Ureter (tissue), 1 donor: ENCODE measurements around the gene PPP1R10. TPM values are rescaled to one million over a fixed set of nuclear protein-coding genes. Genes with fewer than 3 reads are reported as not detected.
"Not testable (repeated sequence)": the region's sequence is repeated elsewhere in the genome, so short reads cannot be mapped to it uniquely, and the experiment has no call there.

Experiments
- DNase-seq: peaks from one replicate; pipeline ENCODE4 v3.0.0-alpha.2; 2020; ENCODE audit warnings: low spot score
- total RNA-seq: library from RNA; stranded (reverse); gene quantifications from one replicate; pipeline ENCODE4 v1.2.4, GENCODE V29; 2023
- donor health status: DM: yes; HTN: yes; CAD: no.

PPP1R10 gene
- 93.7 TPM for total RNA-seq

DNA sequence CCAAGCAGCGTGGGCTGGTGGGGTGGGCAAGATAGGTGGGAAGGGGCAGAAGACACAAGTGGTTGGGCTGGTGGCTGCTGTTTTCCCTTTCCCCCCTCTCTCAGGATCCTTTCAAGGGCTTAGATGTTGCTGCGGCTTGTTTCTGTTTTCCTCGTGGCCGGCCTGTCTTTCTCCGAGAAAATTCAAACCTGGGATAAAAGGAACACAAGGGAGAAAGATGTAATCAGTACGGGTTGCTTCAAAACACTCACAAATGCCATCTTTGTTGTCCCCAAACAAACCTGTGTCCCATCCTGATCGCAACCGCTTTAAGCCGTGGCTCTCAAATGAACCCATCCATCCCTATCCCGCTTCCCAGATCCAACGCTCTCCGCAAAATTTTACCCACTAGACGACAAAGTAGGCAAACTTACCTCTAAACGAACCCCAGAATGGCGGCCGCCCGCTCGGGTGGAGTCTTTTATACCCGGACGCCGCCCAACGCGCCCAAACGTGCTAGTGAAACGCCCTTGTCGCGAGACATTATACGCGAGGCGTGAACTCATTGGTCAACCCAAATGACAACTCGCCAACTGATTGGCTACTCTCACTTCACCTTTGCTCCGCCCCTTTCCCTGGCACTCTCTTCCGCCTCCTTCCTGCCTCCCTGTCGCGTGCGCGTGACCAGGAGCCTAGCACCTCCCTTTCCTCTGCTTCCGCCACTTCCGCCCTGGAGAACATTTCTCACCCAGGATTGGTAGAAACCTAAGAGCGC, at the start of gene PPP1R10:
PPP1R10 (minus strand) TSS at position 433 of the 754 bp plus-strand sequence. CDS start 7,299 bp downstream, outside the sequence.
- DNase-seq: peak; percentile 99

DNA sequence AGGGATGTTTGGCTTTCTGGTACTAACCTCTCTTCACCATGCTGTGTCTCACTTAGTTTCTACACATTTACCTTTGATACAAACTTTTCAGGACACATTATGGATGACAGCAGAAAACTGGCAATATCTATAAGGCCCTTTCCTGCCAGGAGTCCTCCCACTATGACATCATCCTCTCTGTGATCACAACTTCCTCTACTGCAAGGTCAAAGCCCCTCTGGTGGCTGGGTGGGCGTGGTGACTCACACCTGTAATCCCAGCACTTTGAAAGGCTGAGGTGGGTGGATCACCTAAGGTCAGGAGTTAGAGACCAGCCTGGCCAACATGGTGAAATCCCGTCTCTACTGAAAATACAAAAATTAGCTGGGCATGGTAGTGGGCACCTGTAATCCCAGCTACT, 49.3 kb upstream of the PPP1R10 start:
- not testable (repeated sequence) for DNase-seq

DNA sequence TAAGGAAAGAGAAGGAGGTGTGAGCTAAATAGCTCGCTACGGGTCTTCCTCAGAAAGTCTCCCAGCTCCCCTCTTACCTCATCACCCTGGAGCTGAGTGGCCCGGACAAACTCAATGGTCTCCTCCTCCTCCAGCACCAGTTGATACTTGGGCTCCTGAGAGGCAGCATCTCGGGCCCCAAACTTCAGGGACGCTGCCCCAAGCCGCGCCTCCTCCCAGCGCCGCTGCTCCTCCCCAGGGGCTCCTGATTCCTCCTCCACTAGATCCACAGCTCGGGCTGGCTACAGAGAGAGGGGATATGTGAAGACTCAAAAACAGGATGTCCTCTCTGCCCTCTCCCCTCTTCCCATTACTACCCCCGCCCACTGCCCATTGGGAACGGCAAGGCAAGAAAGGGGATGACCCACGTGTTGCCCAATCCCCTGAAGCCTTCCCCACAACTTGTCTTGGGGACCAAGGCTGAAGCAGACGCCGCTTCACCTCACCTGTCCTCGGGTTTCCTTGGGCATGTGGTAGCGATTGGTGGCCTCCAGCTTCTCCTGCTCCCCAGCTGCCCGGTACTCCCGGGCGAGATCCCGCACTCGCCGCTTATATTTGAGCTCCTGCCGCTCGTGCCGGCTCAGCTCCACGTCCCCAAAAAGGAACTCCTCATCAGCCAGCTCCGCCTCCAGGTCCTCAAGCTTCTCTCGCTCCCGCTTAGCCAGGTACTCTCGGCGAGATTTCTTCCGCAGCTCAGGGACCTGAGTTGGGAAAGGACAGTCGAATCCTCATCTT, 48.1 kb upstream of the PPP1R10 start:
- DNase-seq: no peak

DNA sequence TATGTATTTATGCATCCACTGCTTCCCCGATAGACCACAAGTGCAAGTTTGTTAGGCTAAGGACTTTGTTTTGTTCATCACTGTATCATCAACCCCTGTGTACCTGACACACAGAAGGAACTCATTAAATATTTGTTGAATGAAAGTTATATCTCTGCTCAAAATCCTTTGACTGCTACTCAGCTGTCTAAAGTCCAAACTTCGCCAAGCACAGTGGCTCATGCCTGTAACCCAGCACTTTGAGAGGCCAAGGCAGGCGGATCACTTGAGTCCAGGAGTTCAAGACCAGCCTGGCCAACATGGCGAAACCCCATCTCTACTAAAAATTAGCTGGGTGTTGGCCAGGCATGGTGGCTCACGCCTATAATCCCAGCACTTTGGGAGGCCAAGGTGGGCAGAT, 40.9 kb upstream of the PPP1R10 start:
- not testable (repeated sequence) for DNase-seq

DNA sequence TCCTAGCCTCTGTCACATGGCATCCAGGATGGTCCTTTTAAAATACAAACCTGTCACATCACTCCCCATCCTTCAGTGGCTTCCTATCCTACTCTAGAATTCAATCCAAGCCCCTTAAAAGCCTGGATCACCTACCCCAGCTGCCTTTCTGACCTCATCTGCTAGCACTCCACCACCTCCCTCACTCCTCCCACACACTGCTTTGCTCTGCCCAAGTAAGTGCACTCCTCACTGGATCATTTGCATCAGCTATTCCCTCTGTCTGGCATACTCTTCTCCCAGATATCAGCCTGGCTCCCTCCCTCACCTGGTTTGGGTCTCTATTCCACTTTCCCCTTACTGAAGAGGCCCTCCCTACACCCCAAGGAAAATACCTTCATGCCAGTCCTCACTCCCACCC, 40.4 kb upstream of the PPP1R10 start:
- DNase-seq: no peak

DNA sequence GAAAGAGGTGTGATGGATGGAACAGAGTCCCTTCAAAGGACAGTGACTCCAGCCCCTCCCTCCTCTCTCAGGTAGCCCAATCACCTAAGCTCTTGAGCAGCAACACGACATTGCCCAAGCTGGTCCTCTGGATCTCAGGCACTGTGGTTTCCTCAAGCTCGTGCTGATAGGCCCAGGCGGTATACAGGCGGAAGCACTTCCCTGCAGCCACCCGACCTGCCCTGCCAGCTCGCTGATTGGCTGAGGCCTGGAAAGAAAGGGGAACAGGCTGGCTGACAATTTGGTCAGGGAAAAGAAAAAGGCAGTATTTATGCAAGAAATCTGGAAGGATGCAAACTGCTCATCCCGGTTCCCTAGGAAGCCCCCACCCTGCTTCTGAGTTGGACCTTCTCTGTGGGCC, 39.5 kb upstream of the PPP1R10 start:
- DNase-seq: no peak

DNA sequence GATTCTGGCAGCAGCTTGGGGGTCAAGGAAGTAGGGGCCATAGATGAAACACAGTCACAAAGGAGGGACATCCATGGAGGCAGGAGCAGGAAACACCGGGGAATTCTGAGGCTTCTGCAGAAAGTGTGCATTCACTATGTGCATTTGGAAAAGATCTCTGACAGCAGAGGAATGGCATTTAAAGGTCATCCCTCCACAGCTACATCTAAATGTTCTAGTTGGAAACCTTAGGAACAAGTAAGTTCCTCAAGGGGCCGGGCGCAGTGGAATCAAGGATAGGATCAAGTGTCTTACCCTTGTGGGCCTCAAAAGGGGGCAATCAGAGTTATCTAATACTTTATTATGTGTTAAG, 38.7 kb upstream of the PPP1R10 start:
- DNase-seq: no peak

DNA sequence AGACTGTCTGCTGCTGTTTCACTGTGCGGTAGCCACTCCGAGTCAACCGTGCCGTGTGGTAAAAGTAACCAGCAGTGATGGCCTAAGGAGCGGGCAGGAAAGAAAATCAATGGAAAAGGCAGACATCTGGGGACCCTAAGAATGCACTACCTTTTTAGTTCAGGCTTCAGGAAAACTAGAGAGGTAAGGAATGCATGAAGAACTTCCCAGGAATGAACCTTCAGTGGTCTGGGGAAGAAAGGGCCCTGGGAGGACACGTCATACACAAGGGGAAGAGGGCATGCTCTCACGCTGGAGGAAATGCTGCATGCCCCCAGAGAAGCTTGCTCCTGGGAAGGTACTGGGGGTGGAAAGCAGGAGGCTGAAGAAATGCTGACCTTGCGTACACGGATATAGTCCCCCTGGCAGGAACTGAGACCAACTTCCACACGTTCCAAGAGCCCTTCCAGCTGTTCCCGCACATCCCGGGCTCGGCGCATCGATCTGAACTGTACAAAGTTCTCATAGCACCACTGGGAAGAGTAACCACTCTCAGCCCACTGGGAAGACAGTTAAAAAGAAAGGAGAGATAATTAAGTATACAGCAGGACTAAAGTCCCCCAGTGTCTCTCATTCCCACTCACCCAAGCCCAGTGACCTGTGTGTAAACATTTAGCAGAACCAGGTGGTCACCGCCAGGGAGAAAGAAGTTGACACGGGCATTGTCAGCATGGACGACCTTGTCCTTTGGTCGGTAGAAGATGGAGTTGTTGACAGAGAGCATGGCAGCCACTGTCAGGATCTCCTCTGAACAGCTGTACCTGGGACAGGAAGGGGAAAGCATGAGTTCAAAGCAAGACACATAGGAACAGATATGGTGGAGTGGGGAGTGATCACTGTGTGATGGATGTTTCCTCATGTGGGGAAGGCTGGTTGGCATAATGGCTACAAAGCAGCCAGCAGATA, 38.0 kb upstream of the PPP1R10 start:
- no peak for DNase-seq

DNA sequence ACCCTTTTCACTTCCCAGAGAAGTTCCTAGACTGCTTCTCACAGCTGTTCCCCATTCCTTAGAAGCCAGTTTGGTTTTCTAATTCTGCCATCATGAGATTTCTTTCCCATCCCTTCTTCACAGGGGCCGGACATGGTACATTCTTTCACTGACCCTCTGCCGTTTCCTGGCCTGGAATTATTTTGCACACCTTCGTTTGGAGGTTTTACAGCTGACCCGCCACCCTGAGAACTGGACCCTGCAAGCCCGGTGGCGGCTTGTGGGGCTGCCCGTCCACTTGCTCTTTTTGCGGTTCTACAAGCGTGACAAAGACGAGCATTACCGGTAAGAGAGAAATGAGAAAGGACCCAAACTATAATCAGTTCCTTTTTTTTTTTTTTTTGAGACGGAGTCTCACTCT, 34.1 kb upstream of the PPP1R10 start:
- no peak for DNase-seq

DNA sequence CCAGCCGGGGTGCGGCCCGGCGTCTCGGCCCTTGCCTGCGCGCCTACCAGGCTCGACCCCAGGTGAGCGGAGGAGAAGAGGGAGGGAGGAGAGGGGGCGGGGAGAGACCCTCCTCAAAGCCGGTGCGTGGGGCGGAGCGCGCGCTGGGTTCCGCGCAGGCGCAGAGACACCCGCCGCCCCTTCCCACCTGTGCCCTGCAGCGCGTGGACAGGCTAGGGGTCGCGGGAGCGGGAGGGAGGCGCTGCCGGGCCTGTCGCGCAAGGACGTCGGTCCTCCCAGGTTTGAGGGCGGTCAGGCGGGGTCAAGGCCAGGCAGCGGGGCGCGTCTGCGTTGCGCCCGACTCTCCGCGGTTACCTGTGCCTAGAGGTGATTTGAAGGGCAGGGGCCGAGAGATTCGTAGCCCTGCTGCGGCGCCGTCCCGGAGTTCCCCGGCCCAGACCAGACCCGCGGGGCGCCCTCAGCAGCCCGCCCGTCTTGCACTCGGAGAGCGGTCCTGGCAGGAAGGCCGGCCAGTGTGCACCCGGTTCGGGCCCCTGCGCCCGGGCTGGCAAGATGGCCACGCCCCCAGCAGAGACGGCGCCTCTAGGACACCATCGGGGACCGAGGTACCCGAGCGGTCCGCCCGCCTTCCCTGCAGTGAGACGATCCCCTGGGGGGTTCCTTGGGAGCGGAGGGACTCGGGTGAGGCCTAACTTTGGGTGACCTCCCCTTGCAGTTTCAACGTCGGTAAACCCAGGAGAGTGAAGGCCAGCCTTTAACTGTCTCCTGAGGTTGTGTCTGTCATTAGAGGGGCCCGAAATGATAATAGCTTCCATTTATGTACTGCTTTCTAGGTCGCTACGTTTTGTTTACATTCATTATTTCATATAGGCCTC, 30.4 kb upstream of the PPP1R10 start:
- DNase-seq: peak; percentile 77

DNA sequence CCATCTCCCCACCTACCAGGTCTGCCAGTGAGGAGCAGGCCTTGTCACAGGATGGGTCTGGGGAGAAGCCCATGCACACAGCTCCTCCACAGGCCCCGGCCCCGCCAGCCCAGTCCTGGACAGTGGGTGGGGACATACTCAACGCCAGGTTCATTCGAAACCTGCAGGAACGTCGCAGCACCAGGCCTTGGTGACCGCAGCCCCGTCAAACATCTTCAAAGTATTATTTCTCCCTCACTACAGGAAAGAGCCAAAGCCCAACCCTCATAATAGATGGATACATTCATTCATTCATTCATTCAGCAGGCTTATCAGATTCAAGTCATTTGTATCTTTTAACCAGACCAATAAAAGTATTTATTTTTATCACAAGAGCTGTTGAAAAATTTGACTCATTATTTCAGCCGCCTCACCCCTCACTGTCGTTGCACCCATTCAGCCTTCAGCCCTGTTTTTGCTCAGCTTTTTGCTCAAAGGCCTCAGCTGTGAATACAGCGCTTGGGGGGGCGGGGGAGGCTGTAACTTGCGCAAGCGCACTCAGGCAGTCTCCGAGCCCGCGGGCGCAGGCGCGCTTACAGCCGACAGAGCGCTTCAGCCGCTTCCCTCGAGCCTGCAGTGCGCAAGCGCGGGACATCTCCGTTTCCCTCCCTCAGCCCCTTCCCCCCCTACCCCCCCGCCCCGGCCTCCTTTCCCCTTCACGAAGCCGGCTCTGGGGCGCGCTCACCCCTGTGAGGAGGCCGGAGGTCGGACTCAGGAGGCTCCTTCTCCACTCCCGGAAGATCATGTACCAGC, 29.6 kb upstream of the PPP1R10 start, which contains the start of gene C6orf136:
C6orf136 (plus strand) TSS at position 684 of the 792 bp plus-strand sequence; CDS start at position 783, 99 bp downstream.
- DNase-seq: peak; percentile 91

DNA sequence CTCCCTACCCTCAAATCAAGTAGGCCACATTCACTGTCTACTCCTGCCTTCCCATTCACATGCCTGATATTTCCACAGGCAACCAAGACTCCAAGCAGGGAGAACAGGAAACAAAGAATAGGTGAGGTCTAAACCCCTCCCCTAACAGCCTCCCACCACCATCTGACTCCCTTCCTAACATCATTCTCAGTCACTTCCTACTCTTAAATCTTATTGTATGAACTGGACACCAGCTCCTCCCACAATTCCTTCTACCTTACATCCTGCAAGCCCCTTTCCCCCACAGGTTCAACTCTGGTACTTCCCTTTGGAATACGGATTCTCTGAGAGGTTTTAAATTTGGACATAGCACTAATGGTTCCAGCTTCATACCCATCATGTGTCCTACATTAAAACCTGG, 28.9 kb upstream of the PPP1R10 start:
- no peak for DNase-seq

DNA sequence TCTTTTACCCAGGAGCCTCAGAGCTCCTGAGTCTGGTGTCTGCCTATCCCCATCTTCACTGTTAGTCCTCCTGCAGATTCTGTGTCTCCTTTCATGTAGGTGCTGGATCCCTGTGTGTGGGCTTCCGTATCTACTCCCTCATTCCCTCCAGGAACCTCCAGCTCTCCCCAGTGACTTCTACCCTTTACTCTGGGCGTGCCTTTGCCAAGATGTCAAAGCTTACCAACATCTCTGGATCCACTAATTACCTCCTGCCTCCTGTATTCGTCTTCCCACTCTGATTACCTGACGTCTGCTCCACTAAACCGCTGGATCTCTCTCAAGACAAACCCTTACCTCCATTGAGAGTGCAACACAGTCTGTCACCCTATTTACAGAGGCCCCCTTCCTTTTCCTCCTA, 27.7 kb upstream of the PPP1R10 start:
- DNase-seq: no peak

DNA sequence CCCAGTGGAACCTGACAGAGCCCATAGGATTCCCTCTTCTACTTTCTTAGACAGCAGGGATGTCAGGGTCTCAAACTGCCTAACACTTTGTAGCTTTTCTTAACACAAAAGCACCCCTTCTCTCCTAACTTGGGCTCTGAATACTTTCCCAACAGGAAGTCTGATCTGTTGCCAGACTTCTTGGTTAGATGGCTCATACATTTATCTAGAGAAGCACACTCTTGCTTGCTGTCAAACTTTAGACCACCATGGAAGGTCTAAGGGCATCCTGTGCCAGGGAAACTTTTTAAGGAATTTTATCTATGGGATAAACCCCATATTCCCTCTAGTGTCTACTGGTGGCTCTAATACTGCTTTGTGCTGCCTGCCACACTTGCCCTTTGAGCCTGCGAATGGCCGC, 26.6 kb upstream of the PPP1R10 start:
- DNase-seq: no peak

DNA sequence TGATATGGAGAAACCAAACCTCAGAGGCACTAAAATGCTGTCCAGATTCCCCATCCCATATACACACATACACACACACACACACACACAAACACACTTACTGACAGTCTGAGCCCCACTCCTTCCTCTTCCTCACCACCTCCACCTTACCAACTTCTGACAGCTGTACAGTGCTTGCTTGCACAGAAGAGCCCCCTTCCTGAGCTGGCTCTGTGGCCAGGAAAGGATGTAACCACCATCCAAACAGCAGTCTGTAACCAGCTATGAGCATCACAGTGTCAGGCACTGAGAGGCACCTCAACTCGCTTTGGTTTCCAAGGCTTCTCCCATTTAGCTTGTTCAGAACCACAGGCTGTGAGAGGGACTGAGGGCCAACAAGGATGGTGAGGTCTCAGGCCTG, 24.0 kb upstream of the PPP1R10 start:
- DNase-seq: no peak

DNA sequence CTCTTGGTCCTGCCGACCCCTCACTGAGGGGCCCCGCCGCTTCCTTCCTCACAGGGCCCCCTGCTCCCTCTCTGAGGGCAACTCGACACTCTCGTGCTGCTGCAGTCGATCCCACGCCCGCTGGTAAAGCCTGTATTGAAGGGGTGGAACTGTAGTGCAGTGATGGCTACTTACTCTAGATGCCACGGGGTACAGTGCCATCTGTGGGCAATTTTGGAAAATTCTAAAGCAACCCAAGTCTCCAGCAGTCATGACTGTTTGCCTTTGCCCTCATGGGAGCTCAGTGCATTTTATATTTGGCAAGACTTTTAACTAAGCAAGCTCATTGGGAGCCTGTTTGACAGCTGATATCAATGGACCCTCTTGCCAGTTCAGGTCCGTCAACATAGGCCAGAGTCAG, 23.4 kb upstream of the PPP1R10 start:
- DNase-seq: no peak

DNA sequence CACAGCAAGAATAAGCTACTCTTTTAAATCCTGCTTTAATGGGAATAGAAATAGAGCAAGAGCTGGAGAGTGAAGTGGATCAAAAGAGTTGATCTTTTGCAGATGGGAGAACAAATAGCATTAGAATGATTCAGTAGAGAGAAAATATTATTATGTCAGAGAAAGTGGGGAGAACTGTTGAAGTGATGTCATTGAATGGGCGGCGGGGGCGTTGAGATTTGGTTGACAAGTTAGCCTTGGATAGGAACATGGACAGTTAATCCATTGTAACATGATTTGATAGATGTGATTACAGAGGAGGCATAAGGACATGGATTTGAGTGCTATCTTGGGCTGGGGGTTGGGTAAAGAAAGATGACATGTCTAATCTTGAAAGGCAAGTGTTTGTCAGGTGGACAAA, 18.8 kb upstream of the PPP1R10 start:
- no peak for DNase-seq

DNA sequence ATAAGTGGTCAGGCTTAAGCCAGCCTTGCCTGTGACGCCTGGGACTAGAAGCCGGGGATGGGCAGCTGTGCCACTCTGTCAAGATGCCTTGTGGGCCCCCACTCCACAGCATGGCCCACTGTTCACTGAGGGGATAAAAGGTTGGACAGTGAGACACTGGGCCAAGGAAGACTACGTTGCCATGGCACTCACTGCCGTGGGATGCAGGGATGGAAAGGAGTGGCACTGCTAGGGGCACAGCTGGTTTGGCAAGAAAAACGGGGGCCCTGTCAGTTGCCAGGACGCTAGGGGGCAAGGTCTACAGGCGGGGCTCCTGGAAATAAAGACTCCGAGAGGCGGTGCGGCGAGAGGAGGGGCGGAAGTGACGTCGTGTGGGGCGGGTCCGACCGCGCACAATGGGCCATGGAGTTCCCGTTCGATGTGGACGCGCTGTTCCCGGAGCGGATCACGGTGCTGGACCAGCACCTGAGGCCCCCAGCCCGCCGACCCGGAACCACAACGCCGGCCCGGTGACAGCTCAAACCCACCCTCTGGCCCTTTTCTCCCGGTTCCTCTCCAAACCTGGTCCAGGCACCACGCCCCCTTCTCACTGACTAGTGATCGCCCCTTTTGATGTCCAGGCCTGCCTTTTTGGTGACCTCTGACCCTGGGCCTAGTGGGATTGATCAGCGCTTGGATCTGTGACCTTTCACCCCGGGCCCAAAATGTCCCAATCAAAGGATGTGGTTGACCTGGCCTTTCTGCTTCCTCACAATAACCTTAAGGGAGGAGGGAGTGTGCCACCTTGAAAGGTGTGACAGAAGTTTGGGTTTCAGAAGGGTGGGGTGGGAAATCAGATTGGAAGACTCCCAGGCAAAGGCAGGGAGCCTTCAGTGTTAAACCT, 9.7 kb upstream of the PPP1R10 start, which contains the start of gene ATAT1:
ATAT1 (plus strand) TSS at position 391 of the 883 bp plus-strand sequence.
- peak; percentile 94 for DNase-seq

DNA sequence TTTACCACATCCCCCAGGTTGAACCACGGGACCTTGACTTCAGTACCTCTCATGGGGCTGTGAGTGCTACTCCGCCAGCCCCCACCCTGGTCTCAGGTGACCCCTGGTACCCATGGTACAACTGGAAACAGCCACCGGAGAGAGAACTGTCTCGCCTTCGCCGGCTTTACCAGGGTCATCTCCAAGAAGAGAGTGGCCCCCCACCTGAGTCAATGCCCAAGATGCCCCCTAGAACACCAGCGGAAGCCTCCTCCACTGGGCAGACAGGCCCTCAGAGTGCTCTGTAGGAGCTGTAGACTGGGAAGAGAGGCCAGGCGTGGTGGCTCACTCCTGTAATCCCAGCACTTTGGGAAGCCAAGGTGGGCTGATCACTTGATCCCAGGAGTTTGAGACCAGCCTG, 8.5 kb upstream of the PPP1R10 start:
- DNase-seq: no peak
